ENCODE data around the gene JUNB. TPM values are rescaled to one million over a fixed set of nuclear protein-coding genes. Genes with fewer than 3 reads are reported as not detected.

The JUNB gene
- total and polyA plus RNA-seq, 2 of the 13 experiments (the other 11 are each of a cell fraction or from before 2014, with no cell fraction given), result 7.7 to 8.2 TPM

DNA sequence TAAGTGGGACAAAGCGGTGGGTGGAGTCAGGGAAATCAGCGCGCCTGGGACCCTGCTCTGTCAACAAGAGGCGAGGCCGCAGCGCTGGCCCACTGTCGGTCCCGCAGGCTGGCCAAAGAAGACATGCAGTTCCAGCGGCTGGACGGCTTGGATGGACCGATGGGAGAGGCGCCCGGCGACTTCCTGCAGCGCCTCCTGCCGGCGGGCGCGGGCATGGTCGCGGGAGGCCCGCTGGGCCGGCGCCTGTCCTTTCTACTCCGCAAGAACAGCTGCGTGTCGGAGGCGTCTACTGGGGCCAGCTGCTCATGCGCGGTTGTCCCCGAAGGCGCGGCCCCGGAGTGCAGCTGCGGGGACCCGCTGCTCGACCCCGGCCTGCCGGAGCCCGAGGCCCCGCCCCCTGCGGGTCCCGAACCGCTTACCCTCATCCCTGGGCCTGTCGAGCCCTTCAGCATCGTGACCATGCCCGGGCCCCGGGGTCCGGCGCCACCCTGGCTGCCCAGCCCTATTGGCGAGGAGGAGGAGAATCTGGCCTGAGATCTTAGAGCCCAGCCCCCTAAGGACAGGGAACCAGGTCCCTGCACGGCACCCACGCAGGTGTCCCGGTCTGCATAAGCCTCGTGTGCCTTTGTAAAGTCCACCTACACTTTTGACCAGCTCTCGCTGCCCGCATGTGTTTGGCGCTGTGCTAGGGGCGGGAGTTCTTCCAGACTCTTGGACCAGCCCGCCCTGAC lies 33.6 kb upstream of the JUNB start (continued):
- TF ChIP-seq, protein P1, sequence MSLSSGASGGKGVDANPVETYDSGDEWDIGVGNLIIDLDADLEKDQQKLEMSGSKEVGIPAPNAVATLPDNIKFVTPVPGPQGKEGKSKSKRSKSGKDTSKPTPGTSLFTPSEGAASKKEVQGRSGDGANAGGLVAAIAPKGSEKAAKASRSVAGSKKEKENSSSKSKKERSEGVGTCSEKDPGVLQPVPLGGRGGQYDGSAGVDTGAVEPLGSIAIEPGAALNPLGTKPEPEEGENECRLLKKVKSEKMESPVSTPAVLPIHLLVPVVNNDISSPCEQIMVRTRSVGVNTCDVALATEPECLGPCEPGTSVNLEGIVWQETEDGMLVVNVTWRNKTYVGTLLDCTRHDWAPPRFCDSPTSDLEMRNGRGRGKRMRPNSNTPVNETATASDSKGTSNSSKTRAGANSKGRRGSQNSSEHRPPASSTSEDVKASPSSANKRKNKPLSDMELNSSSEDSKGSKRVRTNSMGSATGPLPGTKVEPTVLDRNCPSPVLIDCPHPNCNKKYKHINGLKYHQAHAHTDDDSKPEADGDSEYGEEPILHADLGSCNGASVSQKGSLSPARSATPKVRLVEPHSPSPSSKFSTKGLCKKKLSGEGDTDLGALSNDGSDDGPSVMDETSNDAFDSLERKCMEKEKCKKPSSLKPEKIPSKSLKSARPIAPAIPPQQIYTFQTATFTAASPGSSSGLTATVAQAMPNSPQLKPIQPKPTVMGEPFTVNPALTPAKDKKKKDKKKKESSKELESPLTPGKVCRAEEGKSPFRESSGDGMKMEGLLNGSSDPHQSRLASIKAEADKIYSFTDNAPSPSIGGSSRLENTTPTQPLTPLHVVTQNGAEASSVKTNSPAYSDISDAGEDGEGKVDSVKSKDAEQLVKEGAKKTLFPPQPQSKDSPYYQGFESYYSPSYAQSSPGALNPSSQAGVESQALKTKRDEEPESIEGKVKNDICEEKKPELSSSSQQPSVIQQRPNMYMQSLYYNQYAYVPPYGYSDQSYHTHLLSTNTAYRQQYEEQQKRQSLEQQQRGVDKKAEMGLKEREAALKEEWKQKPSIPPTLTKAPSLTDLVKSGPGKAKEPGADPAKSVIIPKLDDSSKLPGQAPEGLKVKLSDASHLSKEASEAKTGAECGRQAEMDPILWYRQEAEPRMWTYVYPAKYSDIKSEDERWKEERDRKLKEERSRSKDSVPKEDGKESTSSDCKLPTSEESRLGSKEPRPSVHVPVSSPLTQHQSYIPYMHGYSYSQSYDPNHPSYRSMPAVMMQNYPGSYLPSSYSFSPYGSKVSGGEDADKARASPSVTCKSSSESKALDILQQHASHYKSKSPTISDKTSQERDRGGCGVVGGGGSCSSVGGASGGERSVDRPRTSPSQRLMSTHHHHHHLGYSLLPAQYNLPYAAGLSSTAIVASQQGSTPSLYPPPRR (CRISPR knock-in tag; IDR thresholded peaks at IDR 0.05; ENCODE audit: borderline replicate concordance), result no peak
- no peak for TF ChIP-seq NONO (IDR thresholded peaks at IDR 0.05)
- TF ChIP-seq NONO (CRISPR knock-in tag; conservative IDR thresholded peaks at IDR 0.05), result no peak
- no peak for TF ChIP-seq ZFP62 (CRISPR knock-in tag; IDR thresholded peaks at IDR 0.05)
- TF ChIP-seq TBL1XR1 (IDR thresholded peaks at IDR 0.05; ENCODE audit: borderline replicate concordance, low read length, partially characterized antibody), result no peak
- TF ChIP-seq DNMT3B (CRISPR knock-in tag; conservative IDR thresholded peaks at IDR 0.05), result no peak
- TF ChIP-seq, protein P2, sequence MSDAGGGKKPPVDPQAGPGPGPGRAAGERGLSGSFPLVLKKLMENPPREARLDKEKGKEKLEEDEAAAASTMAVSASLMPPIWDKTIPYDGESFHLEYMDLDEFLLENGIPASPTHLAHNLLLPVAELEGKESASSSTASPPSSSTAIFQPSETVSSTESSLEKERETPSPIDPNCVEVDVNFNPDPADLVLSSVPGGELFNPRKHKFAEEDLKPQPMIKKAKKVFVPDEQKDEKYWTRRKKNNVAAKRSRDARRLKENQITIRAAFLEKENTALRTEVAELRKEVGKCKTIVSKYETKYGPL (CRISPR knock-in tag; IDR thresholded peaks at IDR 0.05), result no peak
- TF ChIP-seq DNMT1 (CRISPR knock-in tag; IDR thresholded peaks at IDR 0.05), result 0 out of 2 replicates have a peak, but pooled peaks have one; percentile 40
- TF ChIP-seq ZMYM2 (CRISPR knock-in tag; IDR thresholded peaks at IDR 0.05), result no peak
- TF ChIP-seq NPAS2 (CRISPR knock-in tag; IDR thresholded peaks at IDR 0.05; ENCODE audit: borderline replicate concordance), result no peak
- TF ChIP-seq ZNF451 (CRISPR knock-in tag; IDR thresholded peaks at IDR 0.05), result 0 out of 2 replicates have a peak, but pooled peaks have one; percentile 23
- TF ChIP-seq, protein P3, sequence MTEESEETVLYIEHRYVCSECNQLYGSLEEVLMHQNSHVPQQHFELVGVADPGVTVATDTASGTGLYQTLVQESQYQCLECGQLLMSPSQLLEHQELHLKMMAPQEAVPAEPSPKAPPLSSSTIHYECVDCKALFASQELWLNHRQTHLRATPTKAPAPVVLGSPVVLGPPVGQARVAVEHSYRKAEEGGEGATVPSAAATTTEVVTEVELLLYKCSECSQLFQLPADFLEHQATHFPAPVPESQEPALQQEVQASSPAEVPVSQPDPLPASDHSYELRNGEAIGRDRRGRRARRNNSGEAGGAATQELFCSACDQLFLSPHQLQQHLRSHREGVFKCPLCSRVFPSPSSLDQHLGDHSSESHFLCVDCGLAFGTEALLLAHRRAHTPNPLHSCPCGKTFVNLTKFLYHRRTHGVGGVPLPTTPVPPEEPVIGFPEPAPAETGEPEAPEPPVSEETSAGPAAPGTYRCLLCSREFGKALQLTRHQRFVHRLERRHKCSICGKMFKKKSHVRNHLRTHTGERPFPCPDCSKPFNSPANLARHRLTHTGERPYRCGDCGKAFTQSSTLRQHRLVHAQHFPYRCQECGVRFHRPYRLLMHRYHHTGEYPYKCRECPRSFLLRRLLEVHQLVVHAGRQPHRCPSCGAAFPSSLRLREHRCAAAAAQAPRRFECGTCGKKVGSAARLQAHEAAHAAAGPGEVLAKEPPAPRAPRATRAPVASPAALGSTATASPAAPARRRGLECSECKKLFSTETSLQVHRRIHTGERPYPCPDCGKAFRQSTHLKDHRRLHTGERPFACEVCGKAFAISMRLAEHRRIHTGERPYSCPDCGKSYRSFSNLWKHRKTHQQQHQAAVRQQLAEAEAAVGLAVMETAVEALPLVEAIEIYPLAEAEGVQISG (CRISPR knock-in tag; IDR thresholded peaks at IDR 0.05), result peak; percentile 86
- no peak for TF ChIP-seq HOXA9 (CRISPR knock-in tag; IDR thresholded peaks at IDR 0.05; ENCODE audit: borderline replicate concordance)
- no peak for TF ChIP-seq ZNF207 (IDR thresholded peaks at IDR 0.05; ENCODE audit: borderline replicate concordance)
- no peak for TF ChIP-seq ZBTB3 (CRISPR knock-in tag; IDR thresholded peaks at IDR 0.05; ENCODE audit: borderline replicate concordance, low read depth)
- TF ChIP-seq, protein P4, sequence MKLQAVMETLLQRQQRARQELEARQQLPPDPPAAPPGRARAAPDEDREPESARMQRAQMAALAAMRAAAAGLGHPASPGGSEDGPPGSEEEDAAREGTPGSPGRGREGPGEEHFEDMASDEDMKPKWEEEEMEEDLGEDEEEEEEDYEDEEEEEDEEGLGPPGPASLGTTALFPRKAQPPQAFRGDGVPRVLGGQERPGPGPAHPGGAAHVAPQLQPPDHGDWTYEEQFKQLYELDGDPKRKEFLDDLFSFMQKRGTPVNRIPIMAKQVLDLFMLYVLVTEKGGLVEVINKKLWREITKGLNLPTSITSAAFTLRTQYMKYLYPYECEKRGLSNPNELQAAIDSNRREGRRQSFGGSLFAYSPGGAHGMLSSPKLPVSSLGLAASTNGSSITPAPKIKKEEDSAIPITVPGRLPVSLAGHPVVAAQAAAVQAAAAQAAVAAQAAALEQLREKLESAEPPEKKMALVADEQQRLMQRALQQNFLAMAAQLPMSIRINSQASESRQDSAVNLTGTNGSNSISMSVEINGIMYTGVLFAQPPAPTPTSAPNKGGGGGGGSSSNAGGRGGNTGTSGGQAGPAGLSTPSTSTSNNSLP (IDR thresholded peaks at IDR 0.05; ENCODE audit: low read depth, low read length), result no peak
- TF ChIP-seq FOXA3 (CRISPR knock-in tag; IDR thresholded peaks at IDR 0.05), result peak; percentile 69; the same call in 1 of the 2 replicates
- TF ChIP-seq ZNF10 (CRISPR knock-in tag; IDR thresholded peaks at IDR 0.05; ENCODE audit: borderline replicate concordance, low read depth), result no peak
- TF ChIP-seq ZNF484 (CRISPR knock-in tag; IDR thresholded peaks at IDR 0.05; ENCODE audit: borderline replicate concordance, low read depth), result no peak
- no peak for TF ChIP-seq ELF3 (CRISPR knock-in tag; IDR thresholded peaks at IDR 0.05)

Measured in HepG2 (cell line).